ENCODE data around the gene TAGLN2. TPM values are rescaled to one million over a fixed set of nuclear protein-coding genes. Genes with fewer than 3 reads are reported as not detected.

TAGLN2 gene
- total RNA-seq, 1 donor from 2014 or later, result 547 TPM

- intact Hi-C loops (cut with micrococcal nuclease), result no loop called here
These were observed 43.4 kb downstream of the TAGLN2 start for GRCh38 chr1:159881622-159882526.

GRCh38 chr1:159880430-159880829 lies 44.9 kb downstream of the TAGLN2 start:
- intact Hi-C loops (cut with micrococcal nuclease), result no loop called here

- intact Hi-C loops (cut with micrococcal nuclease), result no loop called here
These were observed 45.3 kb downstream of the TAGLN2 start for GRCh38 chr1:159879977-159880376.

GRCh38 chr1:159879136-159879535 lies 46.2 kb downstream of the TAGLN2 start:
- intact Hi-C loops (cut with micrococcal nuclease), result no loop called here

GRCh38 chr1:159877695-159878444 lies 47.4 kb downstream of the TAGLN2 start:
- intact Hi-C loops (cut with micrococcal nuclease), result no loop called here

GRCh38 chr1:159873530-159874143 lies 51.7 kb downstream of the TAGLN2 start:
- intact Hi-C loops (cut with micrococcal nuclease), result no loop called here

GRCh38 chr1:159872891-159873290 lies 52.4 kb downstream of the TAGLN2 start:
- intact Hi-C loops (cut with micrococcal nuclease), result no loop called here

- intact Hi-C loops (cut with micrococcal nuclease), result no loop called here
These were observed 54.6 kb downstream of the TAGLN2 start for GRCh38 chr1:159870704-159871103.

- intact Hi-C loops (cut with micrococcal nuclease), result no loop called here
These were observed 55.7 kb downstream of the TAGLN2 start for GRCh38 chr1:159869607-159870006.

- intact Hi-C loops (cut with micrococcal nuclease), result no loop called here
These were observed 56.1 kb downstream of the TAGLN2 start for GRCh38 chr1:159869173-159869572.

GRCh38 chr1:159868766-159869165 lies 56.5 kb downstream of the TAGLN2 start:
- intact Hi-C loops (cut with micrococcal nuclease), result no loop called here

Other genes starting within 250 kb of the TAGLN2 start
- not detected in 2 replicates for gene CRP, start 210.9 kb downstream of the TAGLN2 start, total RNA-seq
- gene DUSP23, start 144.5 kb downstream of the TAGLN2 start, total RNA-seq, result 20.9 and 22.6 TPM in 2 replicates
- 0.25 TPM in 1 of 2 replicates, not detected in the other for gene FCRL6, start 123.1 kb downstream of the TAGLN2 start, total RNA-seq
- 0.68 and 1.1 TPM in 2 replicates for gene SLAMF8, start 98.6 kb downstream of the TAGLN2 start, total RNA-seq
- gene VSIG8, start 62.9 kb downstream of the TAGLN2 start, total RNA-seq, result not detected in 2 replicates
- gene CFAP45, start 25.3 kb downstream of the TAGLN2 start, total RNA-seq, result 0.57 and 0.98 TPM in 2 replicates
- gene IGSF9, start 20.1 kb upstream of the TAGLN2 start, total RNA-seq, result 0.09 TPM in 1 of 2 replicates, not detected in the other
- gene SLAMF9, start 28.7 kb upstream of the TAGLN2 start, total RNA-seq, result not detected in 2 replicates
- gene PIGM, start 106.5 kb upstream of the TAGLN2 start, total RNA-seq, result 7.5 and 7.7 TPM in 2 replicates
- not detected in 2 replicates for gene KCNJ10, start 144.7 kb upstream of the TAGLN2 start, total RNA-seq
- gene KCNJ9, start 156.0 kb upstream of the TAGLN2 start, total RNA-seq, result not detected in 2 replicates
- gene IGSF8, start 173.1 kb upstream of the TAGLN2 start, total RNA-seq, result 37.2 and 39.4 TPM in 2 replicates
- gene ATP1A2, start 190.3 kb upstream of the TAGLN2 start, total RNA-seq, result not detected in 2 replicates
- not detected in 2 replicates for gene ATP1A4, start 226.1 kb upstream of the TAGLN2 start, total RNA-seq

Data from T-helper 2 cell treated with Interferon-gamma antibody and Interleukin-4, amounts not matched to agents 100 ng/mL and 5 ng/mL, for 36 hours (primary cell).